Left renal cortex interstitium (tissue), 4 donors: Measurements from ENCODE around the gene AK9. TPM values are rescaled to one million over a fixed set of nuclear protein-coding genes. Genes with fewer than 3 reads are reported as not detected.

ENCODE experiments used
- DNase-seq, 4 donors: peaks; one replicate each; pipeline ENCODE4 v3.0.0-alpha.2; 2013; ENCODE audit warnings: low read depth in 4 of 4, low spot score in 2 of 4, missing footprints in 1 of 4
- polyA plus RNA-seq, 4 donors: library from polyadenylated mRNA; unstranded; fragments of 120-200 nt; gene quantifications; one replicate each; pipeline ENCODE4 v1.2.1, GENCODE V29; 2013; ENCODE audit not compliant: insufficient read length in 4 of 4

The AK9 gene
- polyA plus RNA-seq, 4 donors = 8.8 to 15.8 (median 14.2) TPM

DNA sequence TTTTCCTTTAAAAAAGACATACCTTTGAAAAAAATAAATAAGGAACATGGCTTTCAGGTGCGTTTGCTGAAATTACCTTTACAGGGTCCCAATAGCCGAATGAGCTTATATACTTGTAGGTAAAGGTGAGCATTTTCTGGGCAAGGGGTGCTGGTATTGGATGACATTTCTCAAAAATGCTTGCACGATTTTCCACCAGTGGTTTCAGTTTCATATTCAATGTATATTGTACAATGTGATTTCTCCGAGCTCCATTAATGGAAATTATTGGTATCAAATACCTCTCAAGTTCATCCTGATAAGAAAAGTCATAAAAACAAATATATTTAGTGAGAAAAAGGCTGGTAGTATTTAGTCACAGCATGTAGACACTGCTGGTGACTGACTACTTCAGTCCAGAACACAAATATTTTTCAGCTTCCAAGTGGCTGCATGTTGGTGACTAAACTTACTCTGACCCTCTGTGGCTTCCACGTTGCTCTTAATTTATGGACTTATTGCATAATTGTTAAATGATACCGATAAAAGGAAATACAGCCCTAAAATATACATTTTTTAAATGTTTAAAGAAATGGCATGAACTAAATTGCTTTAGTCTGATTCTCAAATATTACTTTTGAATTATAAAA, 175.1 kb downstream of the AK9 start:
- no peak for DNase-seq

DNA sequence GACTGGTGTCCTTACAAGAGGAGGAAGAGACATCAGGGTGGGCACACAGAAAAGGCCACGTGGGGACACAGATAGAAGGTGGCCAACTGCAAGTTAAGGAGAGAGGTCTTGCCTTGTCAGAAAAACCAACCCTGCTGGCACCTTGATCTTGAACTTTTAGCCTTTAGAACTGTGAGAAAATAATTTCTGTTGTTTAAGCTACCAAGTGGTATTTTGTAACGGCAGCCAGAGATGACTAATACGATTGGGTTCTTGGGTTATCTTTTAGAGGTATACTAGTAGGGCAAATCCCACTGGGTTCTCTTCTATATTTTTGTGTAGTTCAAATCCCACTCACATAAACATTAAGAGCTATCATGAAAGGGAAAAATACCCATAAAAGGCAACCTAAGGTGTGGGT, 176.1 kb downstream of the AK9 start:
- no peak for DNase-seq

DNA sequence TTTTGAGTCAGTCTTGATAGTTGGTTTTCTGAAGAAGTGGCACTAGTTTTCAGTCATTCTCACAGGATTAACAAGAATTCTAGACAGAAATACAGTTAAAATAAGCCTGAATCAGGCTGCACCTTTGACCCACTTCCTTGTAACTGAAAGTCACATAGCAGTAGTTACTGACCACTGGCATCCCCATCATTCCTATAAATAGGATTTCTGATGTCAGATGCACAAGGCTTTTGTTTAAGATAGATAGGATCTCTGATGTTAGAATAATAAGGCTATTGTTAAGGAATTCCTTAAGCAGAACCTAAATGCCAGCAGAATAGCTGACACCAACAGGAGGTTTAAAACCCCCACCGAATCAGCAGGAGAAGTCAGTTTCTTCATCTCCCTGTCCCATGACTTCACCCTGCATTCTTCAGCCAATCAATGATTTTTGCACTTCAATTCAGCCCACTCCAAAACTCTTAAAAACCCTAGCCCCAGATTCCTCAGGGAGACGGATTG, 177.4 kb downstream of the AK9 start:
- no peak for DNase-seq

GRCh38 chr6:109512271-109512817, 178.7 kb downstream of the AK9 start:
- no peak for DNase-seq

DNA sequence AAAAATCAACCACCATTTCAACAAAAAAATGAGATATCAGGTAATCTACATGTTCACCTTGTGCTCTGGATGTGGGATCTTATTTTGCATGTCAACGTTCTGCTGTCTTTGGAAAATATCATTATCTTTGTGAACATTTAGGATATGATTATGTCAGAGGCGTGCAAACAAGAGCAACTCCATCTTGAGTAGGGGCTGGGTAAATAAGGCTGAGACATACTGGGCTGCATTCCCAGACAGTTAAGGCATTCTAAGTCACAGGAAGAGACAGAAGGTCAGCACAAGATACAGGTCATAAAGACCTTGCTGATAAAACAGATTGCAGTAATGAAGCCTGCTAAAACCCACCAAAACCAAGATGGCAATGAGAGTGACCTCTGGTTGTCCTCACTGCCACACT, 179.2 kb downstream of the AK9 start:
- no peak for DNase-seq

GRCh38 chr6:109510358-109510757, 180.6 kb downstream of the AK9 start:
- DNase-seq = no peak

GRCh38 chr6:109508166-109508860, 182.7 kb downstream of the AK9 start:
- DNase-seq = no peak

GRCh38 chr6:109507490-109508072, 183.4 kb downstream of the AK9 start:
- DNase-seq = no peak

- DNase-seq = no peak
These were observed 184.2 kb downstream of the AK9 start for GRCh38 chr6:109506841-109507240.

DNA sequence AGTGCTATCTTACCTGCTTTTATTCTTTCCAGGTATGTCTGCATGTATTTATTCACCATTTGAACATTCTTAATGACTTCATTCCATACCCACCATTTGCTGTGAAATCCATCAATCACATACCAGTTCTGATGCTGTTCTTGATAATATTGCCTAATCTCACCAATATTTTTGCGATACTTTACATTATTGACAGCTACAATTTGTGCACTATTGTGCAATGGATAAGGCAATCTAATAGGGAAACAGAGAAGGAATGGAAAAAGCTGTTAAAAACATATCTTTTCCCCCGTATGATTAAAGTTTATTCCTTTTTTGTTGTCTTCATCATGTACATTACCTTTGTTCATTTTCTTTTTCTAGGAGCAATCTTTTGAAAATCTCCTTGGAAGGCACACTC, 184.7 kb downstream of the AK9 start:
- DNase-seq = no peak

GRCh38 chr6:109503327-109504224, 187.4 kb downstream of the AK9 start:
- no peak for DNase-seq

DNA sequence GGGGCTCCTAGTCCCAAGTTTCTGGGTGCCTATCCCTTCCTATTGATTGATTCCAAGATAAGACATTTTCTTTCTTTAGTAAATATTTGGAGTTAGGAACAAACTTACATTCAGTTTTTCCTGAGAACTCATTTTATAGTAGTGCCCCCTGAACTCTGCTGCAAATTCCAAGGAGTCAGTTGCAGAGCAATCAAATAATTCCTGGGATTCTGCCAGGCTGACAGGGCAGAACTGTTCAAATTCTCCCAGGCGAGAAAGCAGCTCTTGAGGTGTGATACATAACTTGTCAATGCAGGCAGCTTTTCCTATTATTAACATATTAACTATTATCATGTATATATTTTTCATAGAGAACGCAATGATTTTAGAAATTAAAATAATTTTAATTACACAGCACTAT, 192.1 kb downstream of the AK9 start:
- DNase-seq = no peak

GRCh38 chr6:109498052-109498451, 192.9 kb downstream of the AK9 start:
- DNase-seq = no peak

DNA sequence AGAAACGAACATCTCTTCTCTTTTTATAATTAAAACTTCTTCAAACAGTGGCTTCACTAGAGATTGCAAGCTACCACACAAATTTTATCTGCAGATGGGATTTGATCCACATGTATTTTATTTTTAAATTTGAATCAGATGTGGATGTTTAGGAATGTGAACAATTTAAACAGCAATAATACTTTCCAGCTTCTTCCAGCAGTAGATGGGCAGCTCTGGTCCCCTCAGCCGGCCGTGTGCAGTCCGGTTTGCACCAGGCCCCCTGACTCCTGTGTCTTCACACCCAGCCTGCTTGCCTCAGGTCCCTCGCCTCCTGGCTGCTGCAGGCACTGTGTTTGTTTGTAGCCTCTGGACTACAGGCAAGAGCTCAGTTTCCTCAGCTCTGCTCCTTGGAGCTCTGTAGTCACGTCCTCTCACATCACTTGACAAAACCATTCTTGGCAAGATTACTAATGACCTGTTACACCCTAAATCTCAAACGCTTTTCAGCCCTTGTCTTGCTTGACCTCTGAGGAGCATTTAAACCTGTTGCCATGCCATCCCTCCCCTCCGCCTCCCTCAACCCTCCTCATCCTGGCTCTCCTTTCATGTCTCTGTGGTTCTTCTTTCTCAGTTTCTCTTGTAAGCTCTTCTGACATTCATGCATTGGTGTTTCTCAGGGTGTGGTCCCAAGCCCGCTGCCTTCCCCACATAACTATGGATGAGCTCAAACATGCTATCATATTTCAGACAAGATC, 194.8 kb downstream of the AK9 start:
- DNase-seq = no peak

DNA sequence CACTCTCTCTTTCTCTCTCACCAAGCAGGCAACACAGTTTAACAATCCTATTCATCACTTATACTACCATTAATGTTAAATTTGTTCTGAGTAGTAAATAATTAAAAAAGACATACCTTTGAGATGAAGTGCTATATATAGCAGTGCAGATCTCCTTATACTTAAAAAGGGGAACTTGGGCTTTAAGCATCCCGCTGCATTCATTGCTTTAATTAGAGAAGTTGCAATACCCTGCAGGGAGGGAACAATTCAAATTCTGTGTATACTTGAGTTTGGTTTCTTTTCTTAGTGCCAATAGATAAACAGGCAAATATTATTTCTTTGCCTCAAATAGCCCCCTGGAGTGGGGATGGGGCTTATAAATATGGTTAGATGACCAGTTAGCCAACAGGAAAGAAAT, 197.1 kb downstream of the AK9 start:
- DNase-seq = no peak

GRCh38 chr6:109491207-109491938, 199.6 kb downstream of the AK9 start:
- no peak for DNase-seq

DNA sequence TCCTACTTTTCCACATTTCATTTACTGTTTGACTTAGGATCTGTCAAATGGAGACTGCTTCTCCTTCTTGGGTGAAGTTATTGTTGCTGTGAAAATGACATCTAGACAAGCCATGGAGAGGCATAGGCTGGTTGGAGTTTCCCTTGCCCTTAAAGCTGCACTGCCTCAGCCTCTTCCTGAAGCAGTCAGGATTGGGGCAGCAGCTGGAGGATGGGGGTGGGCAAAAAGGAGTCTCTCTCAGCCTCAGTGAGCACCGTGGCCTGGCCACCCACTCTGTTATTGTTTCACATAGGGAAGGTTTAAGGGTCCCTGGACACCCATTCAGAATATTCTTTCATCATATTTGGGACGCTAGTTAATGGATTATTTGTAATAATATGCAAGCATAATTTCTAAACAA, 200.3 kb downstream of the AK9 start:
- DNase-seq = no peak

DNA sequence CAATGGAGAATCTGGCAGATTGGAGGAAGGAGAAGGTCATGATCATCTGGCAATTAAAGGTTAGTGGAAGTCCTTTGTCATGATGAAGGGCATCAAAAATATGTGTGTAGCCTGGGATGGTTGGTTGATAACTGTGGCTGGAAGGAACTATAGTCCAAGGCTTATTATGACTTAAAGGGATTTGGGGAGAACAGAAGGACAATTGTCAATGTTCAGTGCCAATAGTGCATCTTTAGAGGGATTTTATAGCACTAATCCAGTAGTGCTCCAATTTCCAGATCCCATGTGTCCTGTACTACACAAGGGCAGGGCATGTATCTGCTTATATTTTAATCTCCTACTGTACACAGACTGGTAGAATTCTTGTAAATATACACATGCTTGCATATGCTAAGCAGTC, 203.0 kb downstream of the AK9 start:
- DNase-seq = no peak

GRCh38 chr6:109486068-109486467, 204.9 kb downstream of the AK9 start:
- no peak for DNase-seq
